HG03103 (cell line): ENCODE data around the gene HOXA3.

Experiments used
- ATAC-seq: cut with Tn5 transposase; IDR thresholded peaks from one replicate; pipeline ENCODE4 v1.9.1; 2021; ENCODE audit warnings: low read depth; ENCODE audit not compliant: unreplicated experiment

Gene HOXA3

GRCh38 chr7:27179503-27180430, 27.4 kb upstream of the HOXA3 start:
- no peak for ATAC-seq

GRCh38 chr7:27179030-27179429, 26.6 kb upstream of the HOXA3 start:
- ATAC-seq: no peak

- no peak for ATAC-seq
Observed at GRCh38 chr7:27178366-27178765, 26.0 kb upstream of the HOXA3 start.

- no peak for ATAC-seq
Observed at GRCh38 chr7:27177795-27178320, 25.5 kb upstream of the HOXA3 start.

- no peak for ATAC-seq
Observed at GRCh38 chr7:27176962-27177794, 24.8 kb upstream of the HOXA3 start.

- ATAC-seq: no peak
Observed at GRCh38 chr7:27176524-27176845, 24.1 kb upstream of the HOXA3 start.

- no peak for ATAC-seq
Observed at GRCh38 chr7:27175626-27176523, 23.5 kb upstream of the HOXA3 start.

- ATAC-seq: no peak
Observed at GRCh38 chr7:27174874-27175625, 22.7 kb upstream of the HOXA3 start.

GRCh38 chr7:27173956-27174873, 21.8 kb upstream of the HOXA3 start, which contains the start of gene HOXA10:
Gene HOXA10, minus strand, starts transcription at chr7:27174320. Its CDS starts 14 bp downstream, at chr7:27174306.
- no peak for ATAC-seq

- ATAC-seq: no peak
Observed at GRCh38 chr7:27173511-27173955, 21.1 kb upstream of the HOXA3 start.

GRCh38 chr7:27172823-27173510, 20.6 kb upstream of the HOXA3 start:
- no peak for ATAC-seq

- no peak for ATAC-seq
Observed at GRCh38 chr7:27172315-27172774, 20.0 kb upstream of the HOXA3 start.

GRCh38 chr7:27171637-27172314, 19.4 kb upstream of the HOXA3 start:
- ATAC-seq: no peak

- no peak for ATAC-seq
Observed at GRCh38 chr7:27171325-27171636, 18.9 kb upstream of the HOXA3 start.

- no peak for ATAC-seq
Observed at GRCh38 chr7:27170426-27171324, 18.3 kb upstream of the HOXA3 start.

GRCh38 chr7:27169658-27170425, 17.5 kb upstream of the HOXA3 start:
- no peak for ATAC-seq
